Measurements from ENCODE around the gene SLC30A7.

The SLC30A7 gene

GRCh38 chr1:101000131-101000873 lies 104.4 kb downstream of the SLC30A7 start:
- no peak for TF ChIP-seq CTCF (IDR thresholded peaks at IDR 0.05; ENCODE audit: unreplicated experiment in 3 of 3)
- no peaks in the 10 kb centered on the region for H3K27me3 Mint-ChIP-seq (ENCODE audit: low read depth)
- H3K36me3 Mint-ChIP-seq (ENCODE audit: low read depth) = peaks cover 35% of the 10 kb centered on the region
- H3K4me1 Mint-ChIP-seq = no peaks in the 10 kb centered on the region
- H3K4me3 Mint-ChIP-seq = no peak overlapping the region
- H3K9me3 Mint-ChIP-seq = no peaks in the 10 kb centered on the region
- no peak overlapping the region for H3K27ac Mint-ChIP-seq

GRCh38 chr1:101002551-101002950 lies 106.7 kb downstream of the SLC30A7 start:
- Mint-ChIP-seq H3K4me3 (no peak overlapping the region), H3K36me3 (ENCODE audit: low read depth) (peaks cover 30% of the 10 kb centered on the region), H3K9me3 (no peaks in the 10 kb centered on the region), H3K27ac (no peak overlapping the region), H3K4me1 (no peaks in the 10 kb centered on the region), H3K27me3 (ENCODE audit: low read depth) (no peaks in the 10 kb centered on the region)
- TF ChIP-seq CTCF (IDR thresholded peaks at IDR 0.05; ENCODE audit: unreplicated experiment in 3 of 3) = no peak

- TF ChIP-seq CTCF (IDR thresholded peaks at IDR 0.05; ENCODE audit: unreplicated experiment in 3 of 3) = no peak
- Mint-ChIP-seq H3K4me3 (no peak overlapping the region), H3K27me3 (ENCODE audit: low read depth) (no peaks in the 10 kb centered on the region), H3K27ac (no peak overlapping the region), H3K4me1 (no peaks in the 10 kb centered on the region), H3K9me3 (no peaks in the 10 kb centered on the region), H3K36me3 (ENCODE audit: low read depth) (peaks cover 26% of the 10 kb centered on the region)
These were observed 107.2 kb downstream of the SLC30A7 start for GRCh38 chr1:101003012-101003650.

- Mint-ChIP-seq H3K4me1 (no peaks in the 10 kb centered on the region), H3K9me3 (no peaks in the 10 kb centered on the region), H3K36me3 (ENCODE audit: low read depth) (peaks cover 28% of the 10 kb centered on the region), H3K4me3 (no peak overlapping the region), H3K27me3 (ENCODE audit: low read depth) (no peaks in the 10 kb centered on the region), H3K27ac (no peak overlapping the region)
- no peak for TF ChIP-seq CTCF (IDR thresholded peaks at IDR 0.05; ENCODE audit: unreplicated experiment in 3 of 3)
These were observed 108.2 kb downstream of the SLC30A7 start for GRCh38 chr1:101004061-101004460.

GRCh38 chr1:101004670-101005069 lies 108.8 kb downstream of the SLC30A7 start:
- no peak overlapping the region for H3K4me3 Mint-ChIP-seq
- H3K36me3 Mint-ChIP-seq (ENCODE audit: low read depth) = peaks cover 29% of the 10 kb centered on the region
- no peaks in the 10 kb centered on the region for H3K27me3 Mint-ChIP-seq (ENCODE audit: low read depth)
- H3K9me3 Mint-ChIP-seq = no peaks in the 10 kb centered on the region
- no peaks in the 10 kb centered on the region for H3K4me1 Mint-ChIP-seq
- no peak overlapping the region for H3K27ac Mint-ChIP-seq
- TF ChIP-seq CTCF (IDR thresholded peaks at IDR 0.05; ENCODE audit: unreplicated experiment in 3 of 3) = no peak

GRCh38 chr1:101005183-101005582 lies 109.3 kb downstream of the SLC30A7 start:
- Mint-ChIP-seq H3K36me3 (ENCODE audit: low read depth) (peaks cover 32% of the 10 kb centered on the region), H3K4me1 (no peaks in the 10 kb centered on the region), H3K27me3 (ENCODE audit: low read depth) (no peaks in the 10 kb centered on the region)

More at GRCh38 chr1:101005183-101005582, 109.3 kb downstream of the SLC30A7 start:
- no peak for TF ChIP-seq CTCF (IDR thresholded peaks at IDR 0.05; ENCODE audit: unreplicated experiment in 3 of 3)
- Mint-ChIP-seq H3K4me3 (no peak overlapping the region), H3K9me3 (no peaks in the 10 kb centered on the region), H3K27ac (no peak overlapping the region)

All from nephron (organoid).